H1 (cell line): ENCODE data around the gene DVL3. TPM values are rescaled to one million over a fixed set of nuclear protein-coding genes. Genes with fewer than 3 reads are reported as not detected.

Experiments used
- CTCF ChIA-PET: fragments of 300-600 bp; sonication (Branson Sonifier 250); formaldehyde crosslinking; loops from one replicate; lab custom pipeline; 2021; ENCODE audit not compliant: partially characterized antibody; lab: Charles Lee
- POLR2A ChIA-PET: fragments of 300-600 bp; sonication (Branson Sonifier 250); formaldehyde crosslinking; loops from one replicate; lab custom pipeline; 2021; ENCODE audit warnings: inconsistent platforms; ENCODE audit not compliant: partially characterized antibody; lab: Charles Lee
- DNase-seq, 2 experiments: peaks; one replicate each; pipeline versions ENCODE4 v3.0.0 to v3.0.0-alpha.2; 2010 to 2022; ENCODE audit warnings: low spot score in 2 of 2, low read depth in 1 of 2, mixed read lengths in 1 of 2
- FAIRE-seq: peaks from 2 replicates; lab custom pipeline; 2011; peaks lifted over from hg19 to GRCh38; lab: Jason Lieb, UNC
- H2AFZ ChIP-seq: 2 replicates; pipeline ENCODE4 v1.8.1; 2012; ENCODE audit warnings: low read length, inconsistent platforms
- H2AK5ac ChIP-seq: 2 replicates; pipeline ENCODE4 v1.6.1; 2013; ENCODE audit warnings: low read depth, low read length
- H2BK120ac ChIP-seq: replicated peaks from 2 replicates; pipeline ENCODE3; 2013; ENCODE audit warnings: low read depth, low read length, inconsistent platforms
- H2BK12ac ChIP-seq: 2 replicates; pipeline ENCODE4 v1.6.1; 2013; ENCODE audit warnings: low read depth, low read length
- H2BK15ac ChIP-seq: 2 replicates; pipeline ENCODE4 v1.6.1; 2013; ENCODE audit warnings: low read length
- H2BK20ac ChIP-seq: 2 replicates; pipeline ENCODE4 v1.6.1; 2013; ENCODE audit warnings: low read length
- H2BK5ac ChIP-seq: 2 replicates; pipeline ENCODE4 v1.6.1; 2013; ENCODE audit warnings: low read depth, low read length
- H3K14ac ChIP-seq: 2 replicates; pipeline ENCODE4 v1.6.1; 2013; ENCODE audit warnings: inconsistent platforms; ENCODE audit not compliant: insufficient read length
- H3K18ac ChIP-seq: 2 replicates; pipeline ENCODE4 v1.6.1; 2013; ENCODE audit warnings: low read length; ENCODE audit errors: extremely low read depth
- H3K23ac ChIP-seq: 2 replicates; pipeline ENCODE4 v1.6.1; 2013; ENCODE audit warnings: inconsistent platforms; ENCODE audit not compliant: insufficient read length
- H3K23me2 ChIP-seq: 2 replicates; pipeline ENCODE4 v1.6.1; 2013; ENCODE audit warnings: low read depth, low read length
- H3K27ac ChIP-seq: 2 replicates; pipeline ENCODE4 v1.6.1; 2011; ENCODE audit warnings: low read depth, low read length, inconsistent platforms
- H3K27me3 ChIP-seq, 4 experiments: replicated peaks in 1 of 4; 1 replicate in 1 of 4; 2 replicates in 3 of 4; pipeline versions ENCODE4 v1.6.1 to v1.8.1; 2011 to 2013; ENCODE audit warnings: low read length in 3 of 4, mild to moderate bottlenecking in 3 of 4, inconsistent platforms in 2 of 4, mixed read lengths in 2 of 4, moderate library complexity in 1 of 4; ENCODE audit not compliant: control insufficient read depth in 3 of 4, insufficient read depth in 3 of 4; ENCODE audit errors: extremely low read depth in 1 of 4
- H3K36me3 ChIP-seq, 4 experiments: 2 replicates each; pipeline versions ENCODE4 v1.6.1 to v1.8.1; 2011 to 2013; ENCODE audit warnings: mild to moderate bottlenecking in 4 of 4, low read length in 3 of 4, moderate library complexity in 2 of 4, control low read depth in 1 of 4, inconsistent platforms in 1 of 4; ENCODE audit not compliant: insufficient read depth in 4 of 4, control insufficient read depth in 2 of 4
- H3K4ac ChIP-seq: replicated peaks from 2 replicates; pipeline ENCODE3; 2013; ENCODE audit warnings: low read length, low read depth, mixed read lengths, inconsistent platforms; ENCODE audit not compliant: insufficient read length
- H3K4me1 ChIP-seq, 4 experiments: replicated peaks in 1 of 4; 1 replicate in 1 of 4; 2 replicates in 3 of 4; pipeline versions ENCODE4 v1.6.1 to v1.8.1; 2011 to 2013; ENCODE audit warnings: low read length in 3 of 4, inconsistent platforms in 2 of 4, mixed read lengths in 1 of 4; ENCODE audit not compliant: insufficient read depth in 4 of 4, control insufficient read depth in 3 of 4
- H3K4me2 ChIP-seq, 2 experiments: 2 replicates each; pipeline versions ENCODE4 v1.6.1 to v1.8.1; 2011 to 2013; ENCODE audit warnings: low read depth in 2 of 2, low read length in 2 of 2, control low read depth in 1 of 2, inconsistent platforms in 1 of 2, mild to moderate bottlenecking in 1 of 2; ENCODE audit not compliant: insufficient read depth in 1 of 2
- H3K4me3 ChIP-seq, 4 experiments: fragments of 200-600, 300-600 bp in 1 of 4; sonication (generic), shearing (Covaris generic), sonication (Bioruptor Twin) in 1 of 4; 2 replicates each; pipeline versions ENCODE4 v1.5.1 to v1.8.1; 2011 to 2016; ENCODE audit warnings: low read length in 4 of 4, low read depth in 3 of 4, control low read depth in 2 of 4, inconsistent platforms in 2 of 4, mild to moderate bottlenecking in 2 of 4, mixed read lengths in 1 of 4, moderate library complexity in 1 of 4; ENCODE audit not compliant: insufficient read depth in 2 of 4; ENCODE audit errors: extremely low read depth in 1 of 4
- H3K56ac ChIP-seq: replicated peaks from 2 replicates; pipeline ENCODE3; 2013; ENCODE audit warnings: low read depth, mild to moderate bottlenecking, mixed read lengths, low read length, inconsistent platforms; ENCODE audit not compliant: insufficient read length
- H3K79me1 ChIP-seq: 2 replicates; pipeline ENCODE4 v1.6.1; 2013; ENCODE audit warnings: low read depth, low read length, control low read depth
- H3K79me2 ChIP-seq, 2 experiments: 2 replicates each; pipeline versions ENCODE4 v1.6.1 to v1.8.1; 2012 to 2013; ENCODE audit warnings: low read length in 2 of 2, mild to moderate bottlenecking in 2 of 2, inconsistent platforms in 1 of 2; ENCODE audit not compliant: insufficient read depth in 2 of 2, control insufficient read depth in 1 of 2
- H3K9ac ChIP-seq, 4 experiments: replicated peaks in 1 of 4; 1 replicate in 1 of 4; 2 replicates in 3 of 4; pipeline versions ENCODE4 v1.6.1 to v1.8.1; 2011 to 2013; ENCODE audit warnings: low read depth in 3 of 4, low read length in 3 of 4, control low read depth in 2 of 4, mild to moderate bottlenecking in 2 of 4, moderate library complexity in 2 of 4, inconsistent platforms in 1 of 4; ENCODE audit errors: extremely low read depth in 1 of 4
- H3K9me3 ChIP-seq, 2 experiments: 2 replicates each; pipeline versions ENCODE4 v1.6.1 to v1.8.1; 2012 to 2013; ENCODE audit warnings: mild to moderate bottlenecking in 2 of 2, moderate library complexity in 2 of 2, control low read depth in 1 of 2, inconsistent platforms in 1 of 2, low read depth in 1 of 2, low read length in 1 of 2, mixed read lengths in 1 of 2; ENCODE audit not compliant: insufficient read depth in 2 of 2
- H4K20me1 ChIP-seq, 2 experiments: replicated peaks in 1 of 2; 2 replicates each; pipeline versions ENCODE3 to v1.8.1; 2011 to 2013; ENCODE audit warnings: inconsistent platforms in 2 of 2, low read length in 2 of 2, mild to moderate bottlenecking in 1 of 2; ENCODE audit not compliant: insufficient read depth in 2 of 2, control insufficient read depth in 1 of 2
- H4K5ac ChIP-seq: 2 replicates; pipeline ENCODE4 v1.6.1; 2013; ENCODE audit warnings: low read length, low read depth, mixed read lengths, inconsistent platforms; ENCODE audit not compliant: insufficient read length
- H4K8ac ChIP-seq: 2 replicates; pipeline ENCODE4 v1.8.0; 2013; ENCODE audit warnings: mild to moderate bottlenecking, moderate library complexity, low read length, inconsistent platforms; ENCODE audit not compliant: insufficient read depth; ENCODE audit errors: extremely low read depth
- H4K91ac ChIP-seq: replicated peaks from 2 replicates; pipeline ENCODE3; 2013; ENCODE audit warnings: low read length, mixed read lengths, inconsistent platforms; ENCODE audit not compliant: insufficient read length
- BCL11A ChIP-seq, 2 experiments: IDR thresholded peaks; one replicate each; pipeline ENCODE4 v1.6.1; 2011; ENCODE audit warnings: low read depth in 2 of 2, low read length in 2 of 2, mild to moderate bottlenecking in 2 of 2
- BRCA1 ChIP-seq: IDR thresholded peaks from 2 replicates; pipeline ENCODE4 v1.6.1; 2012; ENCODE audit warnings: low read depth, low read length, improper control_type of control experiment
- FOSL1 ChIP-seq: IDR thresholded peaks from 2 replicates; pipeline ENCODE4 v1.6.1; 2011; ENCODE audit warnings: mild to moderate bottlenecking, low read depth, low read length, moderate library complexity; ENCODE audit not compliant: insufficient read depth
- POU5F1 ChIP-seq: IDR thresholded peaks from 2 replicates; pipeline ENCODE4 v1.6.1; 2011; ENCODE audit warnings: low read depth, mild to moderate bottlenecking, low read length, moderate library complexity
- SIN3A ChIP-seq, 2 experiments: IDR thresholded peaks in 1 of 2; conservative IDR thresholded peaks in 1 of 2; 2 replicates each; pipeline ENCODE4 v1.6.1; 2011 to 2012; ENCODE audit warnings: low read length in 2 of 2, improper control_type of control experiment in 1 of 2, low read depth in 1 of 2, mild to moderate bottlenecking in 1 of 2
- SUZ12 ChIP-seq: fragments of 200-600 bp; sonication (generic); IDR thresholded peaks from 2 replicates; pipeline ENCODE4 v1.6.1; 2012; ENCODE audit warnings: mild to moderate bottlenecking, inconsistent platforms, low read length, moderate library complexity, mixed read lengths
- WGBS, 2 experiments: shearing (Covaris generic) in 1 of 2; methylation state at CpG; one replicate each; pipeline versions ENCODE4 v1.1.6 to v1.1.7; 2013 to 2015; ENCODE audit warnings: low lambda C conversion rate in 2 of 2, mixed read lengths in 2 of 2, inconsistent platforms in 1 of 2, low coverage in 1 of 2, missing lambda C conversion rate in 1 of 2; ENCODE audit not compliant: insufficient replicate concordance in 2 of 2, insufficient coverage in 1 of 2, insufficient read length in 1 of 2; ENCODE audit errors: extremely low coverage in 1 of 2, missing lambda C conversion rate in 1 of 2; 5-methylcytosine and 5-hydroxymethylcytosine counted together
- polyA plus RNA-seq, 7 experiments: library from polyadenylated mRNA; depleted of rRNA in 3 of 7; stranded (reverse) in 5 of 7; unstranded in 2 of 7; fragments of >200 nt in 5 of 7; fragments of 200-250 nt in 2 of 7; gene quantifications; 1 replicate in 5 of 7; 2 replicates in 1 of 7; 4 replicates in 1 of 7; pipeline versions ENCODE4 v1.2.1 to v1.2.3, GENCODE V29; 2011 to 2013; ENCODE audit warnings: missing spikeins in 2 of 7, mixed read lengths in 2 of 7
- total RNA-seq: library from RNA; stranded (reverse); fragmentation: NEBNext Ultra II Directional; extraction: Animal tissue kit (Norgen Biotek cat#: 25700); gene quantifications from 2 replicates; pipeline ENCODE4 v1.2.1, GENCODE V29; 2021

The DVL3 gene
- total and polyA plus RNA-seq, 2 of the 8 experiments (the other 6 are each of a cell fraction or from before 2014, with no cell fraction given), result 38.5 to 66.6 TPM

DNA sequence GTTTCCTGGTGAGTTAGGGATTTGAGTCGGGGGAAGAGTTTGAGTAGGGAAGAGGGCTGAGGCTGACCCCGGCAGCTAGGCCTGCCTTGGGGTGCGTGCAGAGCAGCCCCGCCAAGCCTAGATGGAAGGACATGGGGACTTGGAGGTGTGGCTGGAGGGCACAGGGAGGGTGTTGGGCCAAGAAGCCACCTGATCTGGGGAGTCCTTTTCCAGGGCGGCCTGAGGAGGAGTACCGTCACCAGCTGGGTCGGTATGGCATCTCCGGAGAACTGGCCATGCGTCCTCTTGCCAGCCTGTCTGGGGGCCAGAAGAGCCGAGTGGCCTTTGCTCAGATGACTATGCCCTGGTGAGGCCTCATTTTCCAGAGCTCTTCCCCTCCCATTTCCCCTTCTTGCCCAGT lies 37.7 kb downstream of the DVL3 start:
- Histone ChIP-seq H4K5ac (no peak overlapping the region), H3K27ac (no peak overlapping the region)
- TF ChIP-seq BRCA1, result no peak
- no peak for TF ChIP-seq FOSL1
- no peak for TF ChIP-seq SIN3A (conservative IDR thresholded peaks at IDR 0.05 in 1 of 2, IDR thresholded peaks at IDR 0.05 in 1 of 2; ENCODE audit: low read depth in 1 of 2, low read length in 2 of 2)
- TF ChIP-seq POU5F1, result no peak
- TF ChIP-seq SUZ12, result no peak
- no peak for TF ChIP-seq BCL11A (IDR thresholded peaks at IDR 0.05; ENCODE audit: low read depth in 2 of 2, low read length in 2 of 2)
- TF ChIP-seq, all 59 proteins: peak for 0
- Histone ChIP-seq H3K56ac (no peak overlapping the region), H3K4me1 (no peaks in the 10 kb centered on the region), H3K23ac (no peak overlapping the region), H3K79me2 (peaks cover 0 to 10% of the 10 kb centered on the region in 2 experiments; a peak in 2 of 4 replicates), H4K8ac (no peak overlapping the region), H4K20me1 (peaks cover 5 to 7% of the 10 kb centered on the region in 2 experiments), H3K4me2 (no peak overlapping the region), H3K9me3 (no peaks in the 10 kb centered on the region; a peak in 1 of 4 replicates), H2AFZ (no peak overlapping the region), H3K79me1 (peaks cover 3% of the 10 kb centered on the region; the same call in 1 of the 2 replicates), H3K18ac (no peak overlapping the region), H3K27me3 (no peaks in the 10 kb centered on the region; a peak in 1 of 7 replicates), H2BK5ac (no peak overlapping the region), H3K36me3 (peaks cover 16 to 66% (median 36%) of the 10 kb centered on the region in 4 experiments), H2AK5ac (no peak overlapping the region), H2BK120ac (no peak overlapping the region), H2BK12ac (no peak overlapping the region), H3K4ac (no peak overlapping the region), H3K23me2 (no peaks in the 10 kb centered on the region), H3K4me3 (no peak overlapping the region), H2BK20ac (no peak overlapping the region), H3K14ac (no peak overlapping the region), H4K91ac (no peak overlapping the region), H2BK15ac (no peak overlapping the region), H3K9ac (no peak overlapping the region)
- WGBS, 2 experiments, result 83% methylated on average over 5 of the region's 10 CpGs; no CpG with 5 or more reads in 1 of the 2 experiments
- ChIA-PET CTCF (interaction anchor here (0.9 kb wide), 1 partner anchor 13 kb away, joined by 3 read pairs; no protein-coding TSS in a partner anchor), POLR2A (interaction anchor here (1.2 kb wide), 1 partner anchor 16 kb away, joined by 3 read pairs; no protein-coding TSS in a partner anchor)
- DNase-seq, result no peak
- FAIRE-seq, result no peak
